NCI-H345 (cell line): Measurements from ENCODE around the gene CGAS.
"Not testable (repeated sequence)": the region's sequence is repeated elsewhere in the genome, so short reads cannot be mapped to it uniquely, and the experiment has no call there.

Source experiments
- DNase-seq: peaks from one replicate; lab custom pipeline; 2025; lab: John Stamatoyannopoulos, UW

The CGAS gene

GRCh38 chr6:73452107-73452461, at the start of gene CGAS:
Gene CGAS, minus strand, starts transcription at chr6:73452297. Its CDS starts 116 bp downstream, at chr6:73452181.
- DNase-seq, result no peak

- DNase-seq, result no peak
These were observed 45.8 kb upstream of the CGAS start for GRCh38 chr6:73497915-73498314.

GRCh38 chr6:73491377-73491776, 39.3 kb upstream of the CGAS start:
- no peak for DNase-seq

- no peak for DNase-seq
These were observed 35.4 kb upstream of the CGAS start for GRCh38 chr6:73487473-73487872.

GRCh38 chr6:73484438-73484837, 32.3 kb upstream of the CGAS start:
- no peak for DNase-seq

- DNase-seq, result no peak
These were observed 29.9 kb upstream of the CGAS start for GRCh38 chr6:73481969-73482368.

GRCh38 chr6:73477407-73477806, 25.3 kb upstream of the CGAS start:
- DNase-seq, result no peak

GRCh38 chr6:73476723-73477122, 24.6 kb upstream of the CGAS start:
- DNase-seq, result no peak

GRCh38 chr6:73471686-73472290, 19.7 kb upstream of the CGAS start:
- no peak for DNase-seq

GRCh38 chr6:73461537-73462350, 9.6 kb upstream of the CGAS start, which contains the start of gene MTO1:
Gene MTO1, plus strand, starts transcription at chr6:73461737. Its CDS starts 118 bp downstream, at chr6:73461855.
- peak; percentile 88 for DNase-seq

GRCh38 chr6:73460056-73460455, 8.0 kb upstream of the CGAS start:
- no peak for DNase-seq

- DNase-seq, result not testable (repeated sequence)
These were observed 7.4 kb upstream of the CGAS start for GRCh38 chr6:73459474-73459873.

GRCh38 chr6:73455865-73456629, 4.0 kb upstream of the CGAS start:
- DNase-seq, result no peak

- peak; percentile 39 for DNase-seq
These were observed 632 bp downstream of the CGAS start for GRCh38 chr6:73451223-73452106.

GRCh38 chr6:73443555-73443954, 8.5 kb downstream of the CGAS start:
- DNase-seq, result no peak

GRCh38 chr6:73435236-73435635, 16.9 kb downstream of the CGAS start:
- no peak for DNase-seq

GRCh38 chr6:73421534-73421933, 30.6 kb downstream of the CGAS start:
- DNase-seq, result no peak

GRCh38 chr6:73418081-73418741, 33.9 kb downstream of the CGAS start:
- no peak for DNase-seq

- DNase-seq, result no peak
These were observed 39.0 kb downstream of the CGAS start for GRCh38 chr6:73413102-73413501.

GRCh38 chr6:73409395-73409794, 42.7 kb downstream of the CGAS start:
- no peak for DNase-seq

- no peak for DNase-seq
These were observed 51.4 kb downstream of the CGAS start for GRCh38 chr6:73400656-73401055.
